ENCODE measurements around the gene AKAP8.
"Not testable (repeated sequence)": the region's sequence is repeated elsewhere in the genome, so short reads cannot be mapped to it uniquely, and the experiment has no call there.

AKAP8 gene

GRCh38 chr19:15353908-15354307 lies 25.7 kb downstream of the AKAP8 start:
- peaks cover 24 to 64% of the 10 kb centered on the region in 2 donors for H3K36me3 ChIP-seq (replicated peaks in 1 of 2; ENCODE audit: control insufficient read depth in 2 of 2, insufficient read depth in 2 of 2, low read length in 2 of 2)
- H3K27me3 ChIP-seq (ENCODE audit: control insufficient read depth in 3 of 3, insufficient read depth in 3 of 3, low read depth in 1 of 3, low read length in 3 of 3) = no peaks in the 10 kb centered on the region
- H2BK5ac ChIP-seq (ENCODE audit: low read length) = no peak overlapping the region
- H2BK12ac ChIP-seq (ENCODE audit: low read length) = no peak overlapping the region
- no peak overlapping the region for H3K14ac ChIP-seq (ENCODE audit: low read length)
- no peak overlapping the region for H3K4me3 ChIP-seq (ENCODE audit: low read length in 2 of 2)
- H3K79me1 ChIP-seq (ENCODE audit: low read depth, low read length) = no peaks in the 10 kb centered on the region
- no peak overlapping the region for H3K18ac ChIP-seq (ENCODE audit: low read length)
- H2AFZ ChIP-seq (ENCODE audit: low read length) = no peak overlapping the region
- H3K4me2 ChIP-seq (ENCODE audit: insufficient read depth, low read length, poor library complexity, severe bottlenecking) = no peak overlapping the region
- peak overlapping the region; percentile 38 for H3K9ac ChIP-seq (ENCODE audit: low read depth, low read length, poor library complexity)
- no peak overlapping the region for H3K4ac ChIP-seq (ENCODE audit: low read length)
- no peak overlapping the region for H2AK5ac ChIP-seq (ENCODE audit: low read depth, low read length)
- no CpG with 5 or more reads among the region's 4 CpGs for WGBS, 2 donors (ENCODE audit: extremely low coverage in 2 of 2, insufficient read length in 2 of 2, insufficient replicate concordance in 1 of 2)
- no peak overlapping the region for H4K8ac ChIP-seq (ENCODE audit: low read depth, low read length)
- H3K23ac ChIP-seq (ENCODE audit: low read depth, low read length, poor library complexity) = no peak overlapping the region
- H2BK15ac ChIP-seq (ENCODE audit: low read length) = no peak overlapping the region
- no peak overlapping the region for H2BK120ac ChIP-seq (ENCODE audit: low read depth, low read length)
- no peaks in the 10 kb centered on the region for H3K9me3 ChIP-seq (replicated peaks in 1 of 2; ENCODE audit: control insufficient read depth in 2 of 2, insufficient read depth in 1 of 2, low read depth in 1 of 2, low read length in 2 of 2)
- no peak overlapping the region for H3K27ac ChIP-seq (replicated peaks; ENCODE audit: low read length)
- no peak overlapping the region for H4K91ac ChIP-seq (ENCODE audit: low read depth, low read length, poor library complexity)
- DNase-seq (ENCODE audit: low spot score) = no peak
- H3K4me1 ChIP-seq (ENCODE audit: control insufficient read depth in 2 of 2, insufficient read depth in 1 of 2, low read depth in 1 of 2, low read length in 2 of 2) = no peaks in the 10 kb centered on the region

- not testable (repeated sequence) for H3K4me1 ChIP-seq (ENCODE audit: control insufficient read depth in 2 of 2, insufficient read depth in 1 of 2, low read depth in 1 of 2, low read length in 2 of 2); H3K18ac ChIP-seq (ENCODE audit: low read length); H3K27me3 ChIP-seq (ENCODE audit: control insufficient read depth in 3 of 3, insufficient read depth in 3 of 3, low read depth in 1 of 3, low read length in 3 of 3); H3K4me2 ChIP-seq (ENCODE audit: insufficient read depth, low read length, poor library complexity, severe bottlenecking); H2BK15ac ChIP-seq (ENCODE audit: low read length); H3K23ac ChIP-seq (ENCODE audit: low read depth, low read length, poor library complexity); H2AFZ ChIP-seq (ENCODE audit: low read length); H4K8ac ChIP-seq (ENCODE audit: low read depth, low read length); H3K9ac ChIP-seq (ENCODE audit: low read depth, low read length, poor library complexity); H3K14ac ChIP-seq (ENCODE audit: low read length); H2BK120ac ChIP-seq (ENCODE audit: low read depth, low read length); DNase-seq (ENCODE audit: low spot score); H2BK12ac ChIP-seq (ENCODE audit: low read length); H2AK5ac ChIP-seq (ENCODE audit: low read depth, low read length); H3K4me3 ChIP-seq (ENCODE audit: low read length in 2 of 2); H3K79me1 ChIP-seq (ENCODE audit: low read depth, low read length); H3K9me3 ChIP-seq (replicated peaks in 1 of 2; ENCODE audit: control insufficient read depth in 2 of 2, insufficient read depth in 1 of 2, low read depth in 1 of 2, low read length in 2 of 2); H3K4ac ChIP-seq (ENCODE audit: low read length); H3K27ac ChIP-seq (replicated peaks; ENCODE audit: low read length); H2BK5ac ChIP-seq (ENCODE audit: low read length); H4K91ac ChIP-seq (ENCODE audit: low read depth, low read length, poor library complexity)
- WGBS, 2 donors (ENCODE audit: extremely low coverage in 2 of 2, insufficient read length in 2 of 2, insufficient replicate concordance in 1 of 2) = no CpG with 5 or more reads among the region's 8 CpGs
- peaks cover 12 to 50% of the 10 kb centered on the region in 2 donors for H3K36me3 ChIP-seq (replicated peaks in 1 of 2; ENCODE audit: control insufficient read depth in 2 of 2, insufficient read depth in 2 of 2, low read length in 2 of 2)
Measured at GRCh38 chr19:15352535-15352934, 27.1 kb downstream of the AKAP8 start.

GRCh38 chr19:15341328-15341727 lies 38.3 kb downstream of the AKAP8 start:
- not testable (repeated sequence) for H3K79me1 ChIP-seq (ENCODE audit: low read depth, low read length); H3K18ac ChIP-seq (ENCODE audit: low read length); H3K4ac ChIP-seq (ENCODE audit: low read length); H4K91ac ChIP-seq (ENCODE audit: low read depth, low read length, poor library complexity); H3K4me1 ChIP-seq (ENCODE audit: control insufficient read depth in 2 of 2, insufficient read depth in 1 of 2, low read depth in 1 of 2, low read length in 2 of 2); H3K9ac ChIP-seq (ENCODE audit: low read depth, low read length, poor library complexity); H2BK15ac ChIP-seq (ENCODE audit: low read length); H2BK120ac ChIP-seq (ENCODE audit: low read depth, low read length); H2BK5ac ChIP-seq (ENCODE audit: low read length); H3K4me2 ChIP-seq (ENCODE audit: insufficient read depth, low read length, poor library complexity, severe bottlenecking); H3K9me3 ChIP-seq (replicated peaks in 1 of 2; ENCODE audit: control insufficient read depth in 2 of 2, insufficient read depth in 1 of 2, low read depth in 1 of 2, low read length in 2 of 2); H4K8ac ChIP-seq (ENCODE audit: low read depth, low read length); H3K27me3 ChIP-seq (ENCODE audit: control insufficient read depth in 3 of 3, insufficient read depth in 3 of 3, low read depth in 1 of 3, low read length in 3 of 3); H2AFZ ChIP-seq (ENCODE audit: low read length); H3K23ac ChIP-seq (ENCODE audit: low read depth, low read length, poor library complexity); H3K14ac ChIP-seq (ENCODE audit: low read length); H3K27ac ChIP-seq (replicated peaks; ENCODE audit: low read length); H3K4me3 ChIP-seq (ENCODE audit: low read length in 2 of 2); H2BK12ac ChIP-seq (ENCODE audit: low read length); H2AK5ac ChIP-seq (ENCODE audit: low read depth, low read length); DNase-seq (ENCODE audit: low spot score)
- WGBS, 2 donors (ENCODE audit: extremely low coverage in 2 of 2, insufficient read length in 2 of 2, insufficient replicate concordance in 1 of 2) = no CpG with 5 or more reads among the region's 11 CpGs
- H3K36me3 ChIP-seq (replicated peaks in 1 of 2; ENCODE audit: control insufficient read depth in 2 of 2, insufficient read depth in 2 of 2, low read length in 2 of 2) = peaks cover 0 to 51% of the 10 kb centered on the region in 2 donors

GRCh38 chr19:15340086-15340485 lies 39.5 kb downstream of the AKAP8 start:
- Histone ChIP-seq H3K27ac (replicated peaks; ENCODE audit: low read length) (no peak overlapping the region), H3K36me3 (replicated peaks in 1 of 2; ENCODE audit: control insufficient read depth in 2 of 2, insufficient read depth in 2 of 2, low read length in 2 of 2) (peaks cover 0 to 45% of the 10 kb centered on the region in 2 donors), H3K4me3 (ENCODE audit: low read length in 2 of 2) (no peak overlapping the region), H2BK5ac (ENCODE audit: low read length) (no peak overlapping the region), H2BK12ac (ENCODE audit: low read length) (no peak overlapping the region), H4K8ac (ENCODE audit: low read depth, low read length) (no peak overlapping the region), H3K27me3 (ENCODE audit: control insufficient read depth in 3 of 3, insufficient read depth in 3 of 3, low read depth in 1 of 3, low read length in 3 of 3) (no peaks in the 10 kb centered on the region), H3K4me1 (ENCODE audit: control insufficient read depth in 2 of 2, insufficient read depth in 1 of 2, low read depth in 1 of 2, low read length in 2 of 2) (no peaks in the 10 kb centered on the region), H3K79me1 (ENCODE audit: low read depth, low read length) (peaks cover 2% of the 10 kb centered on the region), H2BK120ac (ENCODE audit: low read depth, low read length) (no peak overlapping the region), H3K4me2 (ENCODE audit: insufficient read depth, low read length, poor library complexity, severe bottlenecking) (no peak overlapping the region), H2AK5ac (ENCODE audit: low read depth, low read length) (no peak overlapping the region), H3K9ac (ENCODE audit: low read depth, low read length, poor library complexity) (no peak overlapping the region), H3K23ac (ENCODE audit: low read depth, low read length, poor library complexity) (no peak overlapping the region), H4K91ac (ENCODE audit: low read depth, low read length, poor library complexity) (no peak overlapping the region), H3K4ac (ENCODE audit: low read length) (no peak overlapping the region), H3K9me3 (replicated peaks in 1 of 2; ENCODE audit: control insufficient read depth in 2 of 2, insufficient read depth in 1 of 2, low read depth in 1 of 2, low read length in 2 of 2) (no peaks in the 10 kb centered on the region), H2BK15ac (ENCODE audit: low read length) (no peak overlapping the region), H3K14ac (ENCODE audit: low read length) (no peak overlapping the region), H3K18ac (ENCODE audit: low read length) (no peak overlapping the region), H2AFZ (ENCODE audit: low read length) (no peak overlapping the region)
- no CpG with 5 or more reads among the region's 4 CpGs for WGBS, 2 donors (ENCODE audit: extremely low coverage in 2 of 2, insufficient read length in 2 of 2, insufficient replicate concordance in 1 of 2)
- DNase-seq (ENCODE audit: low spot score) = no peak

Data from neuronal stem cell (in vitro differentiated cells).